SH-SY5Y (cell line): ENCODE data around the gene ZNF516.

Experiments
- GATA2 ChIP-seq: IDR thresholded peaks from 2 replicates; pipeline ENCODE4 v1.6.1; 2011; ENCODE audit warnings: mild to moderate bottlenecking, low read depth, low read length
- GATA3 ChIP-seq: IDR thresholded peaks from 2 replicates; pipeline ENCODE4 v1.6.1; 2011; ENCODE audit warnings: low read depth, mild to moderate bottlenecking, low read length, moderate library complexity

DNA sequence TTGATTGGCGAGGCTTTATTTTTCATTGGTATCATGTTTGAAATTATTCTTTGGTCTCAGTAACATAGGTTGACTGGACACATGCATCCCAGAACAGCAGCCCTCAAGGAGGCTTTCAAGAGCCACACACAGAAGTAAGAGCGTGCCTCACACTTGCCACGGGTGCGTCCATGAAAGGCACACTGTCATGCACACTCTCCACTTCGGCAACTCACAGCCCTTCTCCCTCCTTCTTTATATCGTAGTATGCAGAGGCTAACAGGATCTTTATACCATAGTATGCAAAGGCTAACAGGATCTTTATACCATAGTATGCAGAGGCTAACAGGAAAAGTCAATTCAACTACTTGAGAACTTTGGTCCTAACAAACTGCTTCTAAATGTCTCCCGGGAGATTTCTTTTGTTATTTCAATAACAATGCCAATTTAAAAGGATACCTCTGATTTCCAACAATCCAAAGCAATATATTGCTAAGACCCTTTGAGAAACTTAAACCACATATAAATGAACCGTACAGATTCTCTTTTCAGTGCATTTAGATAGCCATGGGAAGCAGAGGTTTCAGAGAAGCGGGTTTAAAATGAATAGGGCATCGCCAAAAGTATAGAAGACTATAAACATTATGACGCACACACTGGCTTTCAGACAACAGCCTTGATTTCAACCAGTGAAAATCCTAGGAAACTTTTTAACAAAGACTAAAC lies 26.5 kb upstream of the ZNF516 start:
- TF ChIP-seq GATA3 = no peak
- TF ChIP-seq GATA2 = no peak
